ENCODE measurements around the gene PCBD1.

- TF ChIP-seq CTCF (IDR thresholded peaks at IDR 0.05 in 4 of 5, conservative IDR thresholded peaks at IDR 0.05 in 1 of 5): no peak
- TF ChIP-seq POLR2A (IDR thresholded peaks at IDR 0.05): no peak
These were observed 30.6 kb upstream of the PCBD1 start for GRCh38 chr10:70918851-70919530.

All from gastrocnemius medialis (tissue), 4 donors.